ENCODE measurements around the gene ATF7IP2. TPM values are rescaled to one million over a fixed set of nuclear protein-coding genes. Genes with fewer than 3 reads are reported as not detected.

The ATF7IP2 gene
- total and polyA plus RNA-seq, 9 of the 15 experiments (the other 6 are each of a cell fraction or from before 2014, with no cell fraction given), result 131 to 515 (median 196) TPM

GRCh38 chr16:10385725-10386516, at the start of gene ATF7IP2 (continued):
- TF ChIP-seq YY1 (IDR thresholded peaks at IDR 0.05; ENCODE audit: borderline replicate concordance in 1 of 3, control insufficient read depth in 1 of 3, extremely low read depth in 1 of 3, insufficient read depth in 3 of 3, insufficient read length in 1 of 3, insufficient replicate concordance in 2 of 3, low read depth in 1 of 3, low read length in 2 of 3) (peak in 1 of 3 experiments; percentile 4), KLF6 (CRISPR knock-in tag; IDR thresholded peaks at IDR 0.05; ENCODE audit: borderline replicate concordance) (no peak), HINFP (tag; conservative IDR thresholded peaks at IDR 0.05; ENCODE audit: low read depth) (peak; percentile 66; the same call in 1 of the 2 replicates), ZNF253 (CRISPR knock-in tag; conservative IDR thresholded peaks at IDR 0.05) (no peak), ZBTB8A (IDR thresholded peaks at IDR 0.05; ENCODE audit: partially characterized antibody) (no peak), TCF3 (CRISPR knock-in tag; IDR thresholded peaks at IDR 0.05) (peak; percentile 53; the same call in 1 of the 2 replicates), EZH2 (IDR thresholded peaks at IDR 0.05; ENCODE audit: borderline replicate concordance, low read depth, low read length) (no peak), TAL1 (IDR thresholded peaks at IDR 0.05) (0 out of 2 replicates have a peak, but pooled peaks have one; percentile 9), MYBL2 (IDR thresholded peaks at IDR 0.05; ENCODE audit: low read depth) (peak; percentile 97), MYBL2 (CRISPR knock-in tag; IDR thresholded peaks at IDR 0.05; ENCODE audit: borderline replicate concordance) (peak; percentile 92; the same call in 1 of the 2 replicates), GTF2F1 (IDR thresholded peaks at IDR 0.05; ENCODE audit: low read depth, low read length) (peak; percentile 94), KLF10 (CRISPR knock-in tag; IDR thresholded peaks at IDR 0.05) (no peak), ZNF224 (CRISPR knock-in tag; IDR thresholded peaks at IDR 0.05) (no peak), ATF4 (CRISPR knock-in tag; IDR thresholded peaks at IDR 0.05) (no peak), HIVEP1 (CRISPR knock-in tag; IDR thresholded peaks at IDR 0.05) (no peak), RBM34 (IDR thresholded peaks at IDR 0.05; ENCODE audit: borderline replicate concordance, insufficient read depth, low read length) (no peak), ZNF324 (CRISPR knock-in tag; IDR thresholded peaks at IDR 0.05) (no peak), TSC22D4 (tag; IDR thresholded peaks at IDR 0.05) (no peak), FOSL1 (tag; conservative IDR thresholded peaks at IDR 0.05) (0 out of 2 replicates have a peak, but pooled peaks have one; percentile 24)
- TF ChIP-seq, protein P1, sequence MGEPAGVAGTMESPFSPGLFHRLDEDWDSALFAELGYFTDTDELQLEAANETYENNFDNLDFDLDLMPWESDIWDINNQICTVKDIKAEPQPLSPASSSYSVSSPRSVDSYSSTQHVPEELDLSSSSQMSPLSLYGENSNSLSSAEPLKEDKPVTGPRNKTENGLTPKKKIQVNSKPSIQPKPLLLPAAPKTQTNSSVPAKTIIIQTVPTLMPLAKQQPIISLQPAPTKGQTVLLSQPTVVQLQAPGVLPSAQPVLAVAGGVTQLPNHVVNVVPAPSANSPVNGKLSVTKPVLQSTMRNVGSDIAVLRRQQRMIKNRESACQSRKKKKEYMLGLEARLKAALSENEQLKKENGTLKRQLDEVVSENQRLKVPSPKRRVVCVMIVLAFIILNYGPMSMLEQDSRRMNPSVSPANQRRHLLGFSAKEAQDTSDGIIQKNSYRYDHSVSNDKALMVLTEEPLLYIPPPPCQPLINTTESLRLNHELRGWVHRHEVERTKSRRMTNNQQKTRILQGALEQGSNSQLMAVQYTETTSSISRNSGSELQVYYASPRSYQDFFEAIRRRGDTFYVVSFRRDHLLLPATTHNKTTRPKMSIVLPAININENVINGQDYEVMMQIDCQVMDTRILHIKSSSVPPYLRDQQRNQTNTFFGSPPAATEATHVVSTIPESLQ (CRISPR knock-in tag; IDR thresholded peaks at IDR 0.05), result peak; percentile 80; the same call in 1 of the 2 replicates
- TF ChIP-seq, protein P2, sequence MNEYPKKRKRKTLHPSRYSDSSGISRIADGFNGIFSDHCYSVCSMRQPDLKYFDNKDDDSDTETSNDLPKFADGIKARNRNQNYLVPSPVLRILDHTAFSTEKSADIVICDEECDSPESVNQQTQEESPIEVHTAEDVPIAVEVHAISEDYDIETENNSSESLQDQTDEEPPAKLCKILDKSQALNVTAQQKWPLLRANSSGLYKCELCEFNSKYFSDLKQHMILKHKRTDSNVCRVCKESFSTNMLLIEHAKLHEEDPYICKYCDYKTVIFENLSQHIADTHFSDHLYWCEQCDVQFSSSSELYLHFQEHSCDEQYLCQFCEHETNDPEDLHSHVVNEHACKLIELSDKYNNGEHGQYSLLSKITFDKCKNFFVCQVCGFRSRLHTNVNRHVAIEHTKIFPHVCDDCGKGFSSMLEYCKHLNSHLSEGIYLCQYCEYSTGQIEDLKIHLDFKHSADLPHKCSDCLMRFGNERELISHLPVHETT (CRISPR knock-in tag; conservative IDR thresholded peaks at IDR 0.05 in 1 of 2, IDR thresholded peaks at IDR 0.05 in 1 of 2), result peak in 1 of 2 experiments; percentile 23; a peak in 1 of 4 replicates
